CD4-positive, alpha-beta T cell treated with Interleukin-21 for 1 hour (primary cell): ENCODE data around the gene CPPED1.

Source experiments
- DNase-seq: peaks from one replicate; pipeline ENCODE4 v3.0.0-alpha.2; 2020

The CPPED1 gene

GRCh38 chr16:12677502-12677901 is 126.2 kb downstream of the CPPED1 start:
- DNase-seq: peak; percentile 3

GRCh38 chr16:12675852-12676251 is 127.8 kb downstream of the CPPED1 start:
- no peak for DNase-seq

GRCh38 chr16:12675046-12675445 is 128.6 kb downstream of the CPPED1 start:
- no peak for DNase-seq

GRCh38 chr16:12674524-12674923 is 129.2 kb downstream of the CPPED1 start:
- no peak for DNase-seq

GRCh38 chr16:12674071-12674470 is 129.6 kb downstream of the CPPED1 start:
- no peak for DNase-seq

- no peak for DNase-seq
These were observed 130.2 kb downstream of the CPPED1 start for GRCh38 chr16:12673466-12673865.

GRCh38 chr16:12672986-12673385 is 130.7 kb downstream of the CPPED1 start:
- DNase-seq: no peak

- DNase-seq: no peak
These were observed 133.8 kb downstream of the CPPED1 start for GRCh38 chr16:12669908-12670307.

GRCh38 chr16:12667909-12668308 is 135.8 kb downstream of the CPPED1 start:
- no peak for DNase-seq

GRCh38 chr16:12664164-12664733 is 139.4 kb downstream of the CPPED1 start:
- no peak for DNase-seq

GRCh38 chr16:12661656-12662172 is 142.0 kb downstream of the CPPED1 start:
- no peak for DNase-seq

- DNase-seq: no peak
These were observed 143.8 kb downstream of the CPPED1 start for GRCh38 chr16:12659871-12660270.

GRCh38 chr16:12658506-12658905 is 145.2 kb downstream of the CPPED1 start:
- DNase-seq: no peak

- no peak for DNase-seq
These were observed 148.2 kb downstream of the CPPED1 start for GRCh38 chr16:12655537-12655936.

GRCh38 chr16:12653820-12654392 is 149.8 kb downstream of the CPPED1 start:
- no peak for DNase-seq

- DNase-seq: no peak
These were observed 150.8 kb downstream of the CPPED1 start for GRCh38 chr16:12652924-12653323.

GRCh38 chr16:12651765-12652512 is 151.7 kb downstream of the CPPED1 start:
- no peak for DNase-seq

- no peak for DNase-seq
These were observed 154.3 kb downstream of the CPPED1 start for GRCh38 chr16:12649356-12649755.

- peak; percentile 7 for DNase-seq
These were observed 157.0 kb downstream of the CPPED1 start for GRCh38 chr16:12646490-12647274.

- no peak for DNase-seq
These were observed 157.6 kb downstream of the CPPED1 start for GRCh38 chr16:12646098-12646489.

GRCh38 chr16:12643034-12643455 is 160.6 kb downstream of the CPPED1 start:
- no peak for DNase-seq

- DNase-seq: no peak
These were observed 164.6 kb downstream of the CPPED1 start for GRCh38 chr16:12639044-12639443.

GRCh38 chr16:12637002-12637401 is 166.7 kb downstream of the CPPED1 start:
- DNase-seq: no peak
